ENCODE measurements around the gene SMIM30.

GRCh38 chr7:113099284-113099919 lies 19.0 kb downstream of the SMIM30 start:
- TF ChIP-seq ZBTB33 (IDR thresholded peaks at IDR 0.05; ENCODE audit: extremely low read depth, insufficient replicate concordance, low read length) (no peak), FOSL1 (IDR thresholded peaks at IDR 0.05; ENCODE audit: low read depth) (no peak)
